ENCODE data around the gene ADGRV1.

Gene ADGRV1

GRCh38 chr5:91119981-91120850 is 561.6 kb downstream of the ADGRV1 start:
- no peak for DNase-seq (ENCODE audit: extremely low read depth, low read depth)
- TF ChIP-seq CTCF (IDR thresholded peaks at IDR 0.05; ENCODE audit: low read depth, low read length, missing control alignments): no peak
- H3K4me3 ChIP-seq (replicated peaks; ENCODE audit: low read depth, low read length): no peak overlapping the region

GRCh38 chr5:91121347-91121993 is 562.9 kb downstream of the ADGRV1 start:
- no peak for TF ChIP-seq CTCF (IDR thresholded peaks at IDR 0.05; ENCODE audit: low read depth, low read length, missing control alignments)
- H3K4me3 ChIP-seq (replicated peaks; ENCODE audit: low read depth, low read length): no peak overlapping the region
- no peak for DNase-seq (ENCODE audit: extremely low read depth, low read depth)

DNA sequence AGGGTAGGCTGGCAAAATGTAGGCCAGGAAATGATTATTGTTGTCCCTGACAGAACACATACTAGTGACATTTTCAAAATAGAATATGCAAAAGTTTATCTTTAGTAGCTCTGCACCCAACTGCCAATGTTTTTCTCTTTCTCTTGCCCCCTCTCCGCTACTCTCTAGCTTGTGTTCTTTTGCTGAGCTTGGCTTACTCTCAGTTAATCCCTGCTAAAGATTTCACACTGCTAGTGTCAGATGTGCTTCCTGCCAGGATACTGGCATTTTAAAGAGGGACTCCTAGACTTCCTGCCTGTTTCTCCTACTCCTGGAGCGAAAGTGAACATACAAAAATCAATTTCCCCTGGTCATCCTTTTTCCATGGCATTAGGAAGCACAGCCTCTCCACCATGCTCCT is 564.1 kb downstream of the ADGRV1 start:
- DNase-seq (ENCODE audit: extremely low read depth, low read depth): no peak
- H3K4me3 ChIP-seq (replicated peaks; ENCODE audit: low read depth, low read length): no peak overlapping the region
- TF ChIP-seq CTCF (IDR thresholded peaks at IDR 0.05; ENCODE audit: low read depth, low read length, missing control alignments): no peak

DNA sequence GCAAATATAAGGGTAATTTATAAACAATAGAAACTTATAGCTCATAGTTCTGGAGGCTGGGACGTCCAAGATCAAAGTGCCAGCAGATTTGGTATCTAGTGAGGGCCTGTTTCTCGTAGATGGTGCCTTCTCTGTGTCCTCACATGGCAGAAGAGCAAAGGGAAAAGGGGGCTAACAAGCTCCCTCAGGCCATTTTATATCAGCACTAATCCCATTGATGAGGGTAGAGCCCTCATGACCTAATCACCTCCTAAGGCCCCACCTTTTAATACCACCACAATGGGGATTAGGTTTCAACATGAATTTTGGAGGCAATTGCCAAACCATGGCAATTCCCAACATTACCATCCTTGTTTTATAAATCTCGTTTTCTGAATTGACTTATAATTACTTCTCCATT is 564.7 kb downstream of the ADGRV1 start:
- H3K4me3 ChIP-seq (replicated peaks; ENCODE audit: low read depth, low read length): no peak overlapping the region
- no peak for TF ChIP-seq CTCF (IDR thresholded peaks at IDR 0.05; ENCODE audit: low read depth, low read length, missing control alignments)
- DNase-seq (ENCODE audit: extremely low read depth, low read depth): no peak

GRCh38 chr5:91123901-91124300 is 565.3 kb downstream of the ADGRV1 start:
- TF ChIP-seq CTCF (IDR thresholded peaks at IDR 0.05; ENCODE audit: low read depth, low read length, missing control alignments): no peak
- no peak overlapping the region for H3K4me3 ChIP-seq (replicated peaks; ENCODE audit: low read depth, low read length)
- DNase-seq (ENCODE audit: extremely low read depth, low read depth): no peak

GRCh38 chr5:91125916-91126315 is 567.3 kb downstream of the ADGRV1 start:
- H3K4me3 ChIP-seq (replicated peaks; ENCODE audit: low read depth, low read length): no peak overlapping the region
- no peak for DNase-seq (ENCODE audit: extremely low read depth, low read depth)
- no peak for TF ChIP-seq CTCF (IDR thresholded peaks at IDR 0.05; ENCODE audit: low read depth, low read length, missing control alignments)
